Common myeloid progenitor, CD34-positive (primary cell): Measurements from ENCODE around the gene SERPINA7.
"Not testable (repeated sequence)": the region's sequence is repeated elsewhere in the genome, so short reads cannot be mapped to it uniquely, and the experiment has no call there.

Experiments used
- CTCF ChIA-PET: fragments of 350-600 bp; sonication (Branson Sonifier 250); formaldehyde crosslinking; loops from one replicate; lab custom pipeline; 2021; ENCODE audit warnings: antibody characterized with exemption; lab: Charles Lee
- POLR2A ChIA-PET: fragments of 350-600 bp; sonication (Branson Sonifier 250); formaldehyde crosslinking; loops from one replicate; lab custom pipeline; 2021; ENCODE audit warnings: antibody characterized with exemption; lab: Charles Lee
- DNase-seq, 3 donors: peaks; one replicate each; pipeline versions ENCODE4 v3.0.0 to v3.0.0-alpha.2; 2013
- H3K27ac ChIP-seq, 2 experiments: 1 replicate in 1 of 2; 2 replicates in 1 of 2; pipeline ENCODE4 v1.7.0; 2013; ENCODE audit warnings: inconsistent platforms in 2 of 2, low read length in 2 of 2, mild to moderate bottlenecking in 2 of 2, low read depth in 1 of 2, moderate library complexity in 1 of 2; ENCODE audit not compliant: severe bottlenecking in 2 of 2, insufficient read depth in 1 of 2, poor library complexity in 1 of 2
- H3K27me3 ChIP-seq, 5 experiments: replicated peaks in 2 of 5; 1 replicate in 3 of 5; 2 replicates in 2 of 5; pipeline versions ENCODE4 v1.6.1 to v1.7.0; 2013; ENCODE audit warnings: low read length in 4 of 5, mild to moderate bottlenecking in 2 of 5, moderate library complexity in 2 of 5, inconsistent platforms in 1 of 5; ENCODE audit not compliant: insufficient read depth in 5 of 5, control insufficient read depth in 4 of 5
- H3K36me3 ChIP-seq, 4 experiments: 1 replicate in 2 of 4; 2 replicates in 2 of 4; pipeline versions ENCODE4 v1.6.1 to v1.7.0; 2013; ENCODE audit warnings: low read length in 3 of 4, control low read depth in 1 of 4, mild to moderate bottlenecking in 1 of 4; ENCODE audit not compliant: control insufficient read depth in 4 of 4, insufficient read depth in 4 of 4
- H3K4me1 ChIP-seq, 4 experiments: 1 replicate in 3 of 4; 2 replicates in 1 of 4; pipeline versions ENCODE4 v1.6.1 to v1.7.1; 2013; ENCODE audit warnings: low read length in 3 of 4, mild to moderate bottlenecking in 3 of 4, control low read depth in 1 of 4, inconsistent platforms in 1 of 4, moderate library complexity in 1 of 4; ENCODE audit not compliant: control insufficient read depth in 4 of 4, insufficient read depth in 4 of 4; ENCODE audit errors: control extremely low read depth in 1 of 4
- H3K4me3 ChIP-seq, 7 experiments: 1 replicate in 4 of 7; 2 replicates in 3 of 7; pipeline versions ENCODE4 v1.5.1 to v1.7.0; 2013; ENCODE audit warnings: mild to moderate bottlenecking in 7 of 7, low read length in 6 of 7, moderate library complexity in 6 of 7, inconsistent platforms in 2 of 7, low read depth in 2 of 7, control low read depth in 1 of 7; ENCODE audit not compliant: insufficient read depth in 4 of 7, control insufficient read depth in 1 of 7; ENCODE audit errors: extremely low read depth in 1 of 7
- H3K9me3 ChIP-seq, 5 experiments: 1 replicate in 4 of 5; 2 replicates in 1 of 5; pipeline versions ENCODE4 v1.6.1 to v1.7.1; 2013; ENCODE audit warnings: low read length in 4 of 5, mild to moderate bottlenecking in 2 of 5, inconsistent platforms in 1 of 5, low read depth in 1 of 5, moderate library complexity in 1 of 5; ENCODE audit not compliant: control insufficient read depth in 4 of 5, insufficient read depth in 2 of 5; ENCODE audit errors: control extremely low read depth in 1 of 5
- WGBS: methylation state at CpG from one replicate; pipeline ENCODE4 v1.1.5; 2013; ENCODE audit not compliant: insufficient coverage; 5-methylcytosine and 5-hydroxymethylcytosine counted together

SERPINA7 gene

DNA sequence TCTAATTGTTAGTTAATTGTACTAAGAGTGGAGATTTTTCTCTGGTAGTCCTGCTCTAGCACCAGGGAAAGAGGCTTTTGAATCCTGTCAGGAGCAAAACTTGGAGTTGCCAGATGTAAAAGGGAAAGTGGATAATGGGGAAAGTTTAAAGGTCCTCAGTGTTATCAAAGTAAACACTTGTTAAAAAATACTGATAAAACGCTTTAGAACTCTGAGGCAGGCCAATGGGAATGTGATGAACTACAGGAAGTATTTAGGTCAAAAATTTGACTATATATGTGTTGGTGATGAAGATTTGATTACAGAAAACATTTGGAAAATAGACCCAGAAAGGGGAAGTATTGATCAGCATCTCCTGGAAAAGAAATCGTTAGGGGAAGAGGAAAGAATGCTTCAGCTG is 32.8 kb downstream of the SERPINA7 start:
- POLR2A ChIA-PET, result no interaction called here
- no peak overlapping the region for H3K4me3 ChIP-seq
- H3K9me3 ChIP-seq, result no peaks in the 10 kb centered on the region
- no peaks in the 10 kb centered on the region for H3K4me1 ChIP-seq
- DNase-seq, result no peak
- CTCF ChIA-PET, result no interaction called here
- H3K27ac ChIP-seq, result no peak overlapping the region
- no peaks in the 10 kb centered on the region for H3K36me3 ChIP-seq
- 73% methylated on average over 1 of the region's 2 CpGs for WGBS
- peaks cover 0 to 2% (median 0%) of the 10 kb centered on the region in 5 experiments for H3K27me3 ChIP-seq

DNA sequence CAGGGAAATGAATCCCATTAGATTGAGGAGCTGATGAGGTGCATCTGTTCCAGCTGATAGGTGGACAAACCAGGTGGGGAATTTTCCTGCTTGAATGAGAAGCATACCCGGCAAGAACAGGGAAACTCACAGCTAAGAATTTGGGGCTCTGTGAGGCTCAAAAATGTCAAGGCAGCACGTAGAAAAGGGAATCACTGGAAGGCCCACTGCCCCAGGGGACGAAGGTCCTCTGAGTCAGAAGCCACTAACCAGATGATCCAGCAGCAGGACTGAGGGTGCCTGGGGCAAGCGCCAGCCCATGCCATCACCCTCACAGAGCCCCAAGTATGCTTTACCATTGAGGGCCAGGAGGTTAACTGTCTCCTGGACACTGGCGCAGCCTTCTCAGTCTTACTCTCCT is 37.9 kb downstream of the SERPINA7 start:
- POLR2A ChIA-PET, H3K9me3 ChIP-seq, H3K27ac ChIP-seq, DNase-seq, H3K4me1 ChIP-seq, H3K4me3 ChIP-seq, H3K36me3 ChIP-seq, H3K27me3 ChIP-seq, CTCF ChIA-PET: not testable (repeated sequence)
- WGBS, result 74% methylated on average over 4 of the region's 5 CpGs

DNA sequence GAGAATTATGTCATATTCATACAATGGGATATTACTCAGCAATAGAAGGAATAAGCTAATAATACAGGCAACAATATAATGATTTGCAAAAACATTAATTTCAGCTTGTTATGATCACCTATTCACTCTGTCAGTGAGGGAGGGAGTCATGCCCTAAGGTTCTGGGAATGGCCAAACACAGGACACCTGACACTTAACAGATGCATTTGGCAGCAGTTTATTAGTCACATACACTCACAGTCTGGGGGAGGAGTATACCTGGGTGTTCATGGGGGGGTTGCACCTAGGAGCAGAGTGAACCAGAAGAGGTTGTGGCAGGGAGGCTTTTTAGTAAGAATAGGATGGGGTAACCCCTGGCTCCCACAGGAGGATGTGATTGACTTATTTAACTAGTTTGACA is 38.3 kb downstream of the SERPINA7 start:
- Histone ChIP-seq H3K4me3 (no peak overlapping the region), H3K36me3 (no peaks in the 10 kb centered on the region), H3K27me3 (peaks cover 0 to 2% (median 0%) of the 10 kb centered on the region in 5 experiments), H3K4me1 (no peaks in the 10 kb centered on the region), H3K9me3 (peaks cover 0 to 1% (median 0%) of the 10 kb centered on the region in 5 experiments), H3K27ac (no peak overlapping the region)
- ChIA-PET CTCF (no interaction called here), POLR2A (no interaction called here)
- DNase-seq, result no peak

DNA sequence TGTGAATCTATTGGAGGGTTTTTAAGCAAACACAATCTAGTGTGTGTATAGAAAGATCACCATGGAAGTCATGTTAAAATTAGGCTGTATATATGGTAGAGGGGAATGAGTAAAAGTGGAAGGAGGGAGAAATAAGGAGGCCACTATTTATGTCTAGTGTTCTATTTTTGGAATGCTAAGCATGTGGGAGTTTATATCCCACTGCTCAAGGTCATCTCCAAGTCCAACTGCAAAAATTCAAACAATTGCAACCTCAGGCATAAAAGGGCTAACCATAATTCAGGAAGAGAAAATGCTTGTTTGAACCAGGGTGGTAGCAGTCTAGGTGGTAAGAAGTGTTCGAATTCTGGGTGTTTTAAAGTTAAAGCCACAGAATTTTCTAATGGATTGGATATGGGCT is 39.2 kb downstream of the SERPINA7 start:
- DNase-seq, result no peak
- H3K27ac ChIP-seq, result no peak overlapping the region
- no peak overlapping the region for H3K4me3 ChIP-seq
- H3K4me1 ChIP-seq, result no peaks in the 10 kb centered on the region
- H3K27me3 ChIP-seq, result peaks cover 0 to 1% (median 0%) of the 10 kb centered on the region in 5 experiments
- 17% methylated on average over 1 of the region's 1 CpG for WGBS
- POLR2A ChIA-PET, result no interaction called here
- H3K9me3 ChIP-seq, result peaks cover 0 to 1% (median 0%) of the 10 kb centered on the region in 5 experiments
- no peaks in the 10 kb centered on the region for H3K36me3 ChIP-seq
- CTCF ChIA-PET, result no interaction called here

- CTCF ChIA-PET, result interaction anchor here (1.4 kb wide), 1 partner anchor 9 kb away, joined by 3 read pairs; no protein-coding TSS in a partner anchor
- H3K27me3 ChIP-seq, H3K4me3 ChIP-seq, H3K36me3 ChIP-seq, H3K27ac ChIP-seq, H3K9me3 ChIP-seq, H3K4me1 ChIP-seq, DNase-seq, POLR2A ChIA-PET: not testable (repeated sequence)
- no CpG with 5 or more reads among the region's 5 CpGs for WGBS
These were observed 50.0 kb downstream of the SERPINA7 start for GRCh38 chrX:105988487-105988886.
